ENCODE data around the gene UBC. TPM values are rescaled to one million over a fixed set of nuclear protein-coding genes. Genes with fewer than 3 reads are reported as not detected.

UBC gene
- total and polyA plus RNA-seq, 9 of the 15 experiments (the other 6 are each of a cell fraction or from before 2014, with no cell fraction given), result 533 to 1,153 (median 813) TPM

DNA sequence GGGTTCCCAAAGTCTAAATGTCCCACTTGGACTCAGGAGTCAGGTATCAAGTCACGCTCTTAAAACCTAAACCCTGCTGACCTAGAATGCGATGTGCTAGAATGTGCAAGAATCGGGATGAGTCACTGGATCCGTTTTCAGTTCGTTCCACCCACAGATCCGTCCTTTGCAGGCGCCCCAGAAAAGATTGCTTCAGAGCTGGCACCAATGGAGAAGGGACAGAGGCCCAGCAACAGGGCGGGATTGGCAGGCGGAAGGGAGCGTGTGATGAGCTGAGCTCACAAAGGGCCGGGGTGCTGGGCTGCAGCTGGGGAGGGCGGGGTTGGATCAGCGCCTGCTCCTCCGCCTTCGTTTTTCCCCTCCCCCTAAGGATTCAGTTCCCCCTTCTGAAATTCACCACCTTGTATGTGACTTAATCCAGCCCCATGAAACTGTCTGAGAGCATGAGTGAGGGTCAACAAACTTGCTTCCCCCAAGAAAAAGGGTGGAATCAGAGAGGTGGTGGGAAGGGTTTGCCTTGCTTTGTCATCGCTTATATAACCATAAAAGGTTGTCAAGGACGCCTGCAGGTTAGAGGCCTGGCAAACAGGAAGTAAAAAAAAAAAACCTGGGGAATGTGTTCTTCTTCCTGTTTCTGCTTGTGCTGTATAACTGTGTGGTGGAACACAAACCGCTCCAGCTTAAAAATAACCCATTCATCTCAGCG lies 2.8 kb upstream of the UBC start (continued):
- TF ChIP-seq, protein P1, sequence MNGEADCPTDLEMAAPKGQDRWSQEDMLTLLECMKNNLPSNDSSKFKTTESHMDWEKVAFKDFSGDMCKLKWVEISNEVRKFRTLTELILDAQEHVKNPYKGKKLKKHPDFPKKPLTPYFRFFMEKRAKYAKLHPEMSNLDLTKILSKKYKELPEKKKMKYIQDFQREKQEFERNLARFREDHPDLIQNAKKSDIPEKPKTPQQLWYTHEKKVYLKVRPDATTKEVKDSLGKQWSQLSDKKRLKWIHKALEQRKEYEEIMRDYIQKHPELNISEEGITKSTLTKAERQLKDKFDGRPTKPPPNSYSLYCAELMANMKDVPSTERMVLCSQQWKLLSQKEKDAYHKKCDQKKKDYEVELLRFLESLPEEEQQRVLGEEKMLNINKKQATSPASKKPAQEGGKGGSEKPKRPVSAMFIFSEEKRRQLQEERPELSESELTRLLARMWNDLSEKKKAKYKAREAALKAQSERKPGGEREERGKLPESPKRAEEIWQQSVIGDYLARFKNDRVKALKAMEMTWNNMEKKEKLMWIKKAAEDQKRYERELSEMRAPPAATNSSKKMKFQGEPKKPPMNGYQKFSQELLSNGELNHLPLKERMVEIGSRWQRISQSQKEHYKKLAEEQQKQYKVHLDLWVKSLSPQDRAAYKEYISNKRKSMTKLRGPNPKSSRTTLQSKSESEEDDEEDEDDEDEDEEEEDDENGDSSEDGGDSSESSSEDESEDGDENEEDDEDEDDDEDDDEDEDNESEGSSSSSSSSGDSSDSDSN (IDR thresholded peaks at IDR 0.05; ENCODE audit: borderline replicate concordance in 1 of 2, low read depth in 2 of 2, low read length in 2 of 2), result no peak
- TF ChIP-seq, protein P2, sequence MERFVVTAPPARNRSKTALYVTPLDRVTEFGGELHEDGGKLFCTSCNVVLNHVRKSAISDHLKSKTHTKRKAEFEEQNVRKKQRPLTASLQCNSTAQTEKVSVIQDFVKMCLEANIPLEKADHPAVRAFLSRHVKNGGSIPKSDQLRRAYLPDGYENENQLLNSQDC (CRISPR knock-in tag; IDR thresholded peaks at IDR 0.05), result no peak
- TF ChIP-seq ZNF3 (CRISPR knock-in tag; IDR thresholded peaks at IDR 0.05) (no peak), STAT5A (IDR thresholded peaks at IDR 0.05; ENCODE audit: borderline replicate concordance, low read length) (no peak; the same call in 1 of the 2 replicates), GATAD2B (IDR thresholded peaks at IDR 0.05; ENCODE audit: borderline replicate concordance) (no peak), CXXC5 (CRISPR knock-in tag; IDR thresholded peaks at IDR 0.05) (peak; percentile 91), SMARCB1 (IDR thresholded peaks at IDR 0.05; ENCODE audit: insufficient read length, low read depth) (no peak), FOXK2 (conservative IDR thresholded peaks at IDR 0.05 in 1 of 2, IDR thresholded peaks at IDR 0.05 in 1 of 2; ENCODE audit: low read depth in 2 of 2) (peak; percentile 57 to 81), ZNF778 (CRISPR knock-in tag; IDR thresholded peaks at IDR 0.05) (no peak), POLR2B (IDR thresholded peaks at IDR 0.05; ENCODE audit: low read depth, partially characterized antibody) (peak; percentile 72), ZNF324 (CRISPR knock-in tag; IDR thresholded peaks at IDR 0.05) (no peak), TBL1XR1 (IDR thresholded peaks at IDR 0.05; ENCODE audit: low read length in 2 of 2) (peak in 1 of 2 experiments; percentile 45; a peak in 2 of 4 replicates)
- TF ChIP-seq, protein P3, sequence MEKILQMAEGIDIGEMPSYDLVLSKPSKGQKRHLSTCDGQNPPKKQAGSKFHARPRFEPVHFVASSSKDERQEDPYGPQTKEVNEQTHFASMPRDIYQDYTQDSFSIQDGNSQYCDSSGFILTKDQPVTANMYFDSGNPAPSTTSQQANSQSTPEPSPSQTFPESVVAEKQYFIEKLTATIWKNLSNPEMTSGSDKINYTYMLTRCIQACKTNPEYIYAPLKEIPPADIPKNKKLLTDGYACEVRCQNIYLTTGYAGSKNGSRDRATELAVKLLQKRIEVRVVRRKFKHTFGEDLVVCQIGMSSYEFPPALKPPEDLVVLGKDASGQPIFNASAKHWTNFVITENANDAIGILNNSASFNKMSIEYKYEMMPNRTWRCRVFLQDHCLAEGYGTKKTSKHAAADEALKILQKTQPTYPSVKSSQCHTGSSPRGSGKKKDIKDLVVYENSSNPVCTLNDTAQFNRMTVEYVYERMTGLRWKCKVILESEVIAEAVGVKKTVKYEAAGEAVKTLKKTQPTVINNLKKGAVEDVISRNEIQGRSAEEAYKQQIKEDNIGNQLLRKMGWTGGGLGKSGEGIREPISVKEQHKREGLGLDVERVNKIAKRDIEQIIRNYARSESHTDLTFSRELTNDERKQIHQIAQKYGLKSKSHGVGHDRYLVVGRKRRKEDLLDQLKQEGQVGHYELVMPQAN (IDR thresholded peaks at IDR 0.05; ENCODE audit: borderline replicate concordance), result peak; percentile 57; the same call in 1 of the 2 replicates
- TF ChIP-seq, protein P4, sequence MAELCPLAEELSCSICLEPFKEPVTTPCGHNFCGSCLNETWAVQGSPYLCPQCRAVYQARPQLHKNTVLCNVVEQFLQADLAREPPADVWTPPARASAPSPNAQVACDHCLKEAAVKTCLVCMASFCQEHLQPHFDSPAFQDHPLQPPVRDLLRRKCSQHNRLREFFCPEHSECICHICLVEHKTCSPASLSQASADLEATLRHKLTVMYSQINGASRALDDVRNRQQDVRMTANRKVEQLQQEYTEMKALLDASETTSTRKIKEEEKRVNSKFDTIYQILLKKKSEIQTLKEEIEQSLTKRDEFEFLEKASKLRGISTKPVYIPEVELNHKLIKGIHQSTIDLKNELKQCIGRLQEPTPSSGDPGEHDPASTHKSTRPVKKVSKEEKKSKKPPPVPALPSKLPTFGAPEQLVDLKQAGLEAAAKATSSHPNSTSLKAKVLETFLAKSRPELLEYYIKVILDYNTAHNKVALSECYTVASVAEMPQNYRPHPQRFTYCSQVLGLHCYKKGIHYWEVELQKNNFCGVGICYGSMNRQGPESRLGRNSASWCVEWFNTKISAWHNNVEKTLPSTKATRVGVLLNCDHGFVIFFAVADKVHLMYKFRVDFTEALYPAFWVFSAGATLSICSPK (IDR thresholded peaks at IDR 0.05; ENCODE audit: borderline replicate concordance), result no peak
- TF ChIP-seq, protein P5, sequence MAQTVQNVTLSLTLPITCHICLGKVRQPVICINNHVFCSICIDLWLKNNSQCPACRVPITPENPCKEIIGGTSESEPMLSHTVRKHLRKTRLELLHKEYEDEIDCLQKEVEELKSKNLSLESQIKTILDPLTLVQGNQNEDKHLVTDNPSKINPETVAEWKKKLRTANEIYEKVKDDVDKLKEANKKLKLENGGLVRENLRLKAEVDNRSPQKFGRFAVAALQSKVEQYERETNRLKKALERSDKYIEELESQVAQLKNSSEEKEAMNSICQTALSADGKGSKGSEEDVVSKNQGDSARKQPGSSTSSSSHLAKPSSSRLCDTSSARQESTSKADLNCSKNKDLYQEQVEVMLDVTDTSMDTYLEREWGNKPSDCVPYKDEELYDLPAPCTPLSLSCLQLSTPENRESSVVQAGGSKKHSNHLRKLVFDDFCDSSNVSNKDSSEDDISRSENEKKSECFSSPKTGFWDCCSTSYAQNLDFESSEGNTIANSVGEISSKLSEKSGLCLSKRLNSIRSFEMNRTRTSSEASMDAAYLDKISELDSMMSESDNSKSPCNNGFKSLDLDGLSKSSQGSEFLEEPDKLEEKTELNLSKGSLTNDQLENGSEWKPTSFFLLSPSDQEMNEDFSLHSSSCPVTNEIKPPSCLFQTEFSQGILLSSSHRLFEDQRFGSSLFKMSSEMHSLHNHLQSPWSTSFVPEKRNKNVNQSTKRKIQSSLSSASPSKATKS (CRISPR knock-in tag; IDR thresholded peaks at IDR 0.05), result no peak
- TF ChIP-seq, protein P6, sequence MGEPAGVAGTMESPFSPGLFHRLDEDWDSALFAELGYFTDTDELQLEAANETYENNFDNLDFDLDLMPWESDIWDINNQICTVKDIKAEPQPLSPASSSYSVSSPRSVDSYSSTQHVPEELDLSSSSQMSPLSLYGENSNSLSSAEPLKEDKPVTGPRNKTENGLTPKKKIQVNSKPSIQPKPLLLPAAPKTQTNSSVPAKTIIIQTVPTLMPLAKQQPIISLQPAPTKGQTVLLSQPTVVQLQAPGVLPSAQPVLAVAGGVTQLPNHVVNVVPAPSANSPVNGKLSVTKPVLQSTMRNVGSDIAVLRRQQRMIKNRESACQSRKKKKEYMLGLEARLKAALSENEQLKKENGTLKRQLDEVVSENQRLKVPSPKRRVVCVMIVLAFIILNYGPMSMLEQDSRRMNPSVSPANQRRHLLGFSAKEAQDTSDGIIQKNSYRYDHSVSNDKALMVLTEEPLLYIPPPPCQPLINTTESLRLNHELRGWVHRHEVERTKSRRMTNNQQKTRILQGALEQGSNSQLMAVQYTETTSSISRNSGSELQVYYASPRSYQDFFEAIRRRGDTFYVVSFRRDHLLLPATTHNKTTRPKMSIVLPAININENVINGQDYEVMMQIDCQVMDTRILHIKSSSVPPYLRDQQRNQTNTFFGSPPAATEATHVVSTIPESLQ (CRISPR knock-in tag; IDR thresholded peaks at IDR 0.05), result no peak

Data from K562 (cell line).